NCI-H1105 (cell line): ENCODE measurements around the gene RRM1.
"Not testable (repeated sequence)": the region's sequence is repeated elsewhere in the genome, so short reads cannot be mapped to it uniquely, and the experiment has no call there.

ENCODE experiments used
- DNase-seq: peaks from one replicate; lab custom pipeline; 2025; lab: John Stamatoyannopoulos, UW

Gene RRM1

GRCh38 chr11:4094348-4095291 lies at the start of gene RRM1:
Gene RRM1, plus strand, starts transcription at chr11:4094799. Its CDS starts 214 bp downstream, at chr11:4095013.
- DNase-seq = peak; percentile 98

- peak; percentile 38 for DNase-seq
Observed at GRCh38 chr11:4044976-4045646, 49.5 kb upstream of the RRM1 start.

- no peak for DNase-seq
Observed at GRCh38 chr11:4048340-4048739, 46.3 kb upstream of the RRM1 start.

GRCh38 chr11:4049006-4049405 lies 45.6 kb upstream of the RRM1 start:
- DNase-seq = no peak

- DNase-seq = no peak
Observed at GRCh38 chr11:4050138-4050537, 44.5 kb upstream of the RRM1 start.

GRCh38 chr11:4053200-4053599 lies 41.4 kb upstream of the RRM1 start:
- not testable (repeated sequence) for DNase-seq

GRCh38 chr11:4054643-4055042 lies 40.0 kb upstream of the RRM1 start:
- DNase-seq = no peak

GRCh38 chr11:4059424-4059823 lies 35.2 kb upstream of the RRM1 start:
- DNase-seq = no peak

- no peak for DNase-seq
Observed at GRCh38 chr11:4060182-4060923, 34.2 kb upstream of the RRM1 start.

GRCh38 chr11:4061700-4062099 lies 32.9 kb upstream of the RRM1 start:
- DNase-seq = no peak

- no peak for DNase-seq
Observed at GRCh38 chr11:4063348-4063747, 31.3 kb upstream of the RRM1 start.

- no peak for DNase-seq
Observed at GRCh38 chr11:4064278-4064955, 30.2 kb upstream of the RRM1 start.

GRCh38 chr11:4065086-4065485 lies 29.5 kb upstream of the RRM1 start:
- DNase-seq = no peak

GRCh38 chr11:4065601-4066377 lies 28.8 kb upstream of the RRM1 start:
- no peak for DNase-seq

- DNase-seq = no peak
Observed at GRCh38 chr11:4066910-4067309, 27.7 kb upstream of the RRM1 start.

- no peak for DNase-seq
Observed at GRCh38 chr11:4068962-4069361, 25.6 kb upstream of the RRM1 start.

GRCh38 chr11:4071325-4071724 lies 23.3 kb upstream of the RRM1 start:
- no peak for DNase-seq

GRCh38 chr11:4071914-4072313 lies 22.7 kb upstream of the RRM1 start:
- no peak for DNase-seq

GRCh38 chr11:4072668-4073285 lies 21.8 kb upstream of the RRM1 start:
- DNase-seq = peak; percentile 78

- DNase-seq = no peak
Observed at GRCh38 chr11:4074266-4074665, 20.3 kb upstream of the RRM1 start.

GRCh38 chr11:4076774-4077173 lies 17.8 kb upstream of the RRM1 start:
- peak; percentile 12 for DNase-seq
